GM18519 (cell line): ENCODE data around the gene TGFB3.
"Not testable (repeated sequence)": the region's sequence is repeated elsewhere in the genome, so short reads cannot be mapped to it uniquely, and the experiment has no call there.

ENCODE experiments used
- ATAC-seq: cut with Tn5 transposase; IDR thresholded peaks from one replicate; pipeline ENCODE4 v1.9.1; 2021; ENCODE audit warnings: mild to moderate bottlenecking, moderate library complexity; ENCODE audit not compliant: unreplicated experiment, low FRiP score

The TGFB3 gene

DNA sequence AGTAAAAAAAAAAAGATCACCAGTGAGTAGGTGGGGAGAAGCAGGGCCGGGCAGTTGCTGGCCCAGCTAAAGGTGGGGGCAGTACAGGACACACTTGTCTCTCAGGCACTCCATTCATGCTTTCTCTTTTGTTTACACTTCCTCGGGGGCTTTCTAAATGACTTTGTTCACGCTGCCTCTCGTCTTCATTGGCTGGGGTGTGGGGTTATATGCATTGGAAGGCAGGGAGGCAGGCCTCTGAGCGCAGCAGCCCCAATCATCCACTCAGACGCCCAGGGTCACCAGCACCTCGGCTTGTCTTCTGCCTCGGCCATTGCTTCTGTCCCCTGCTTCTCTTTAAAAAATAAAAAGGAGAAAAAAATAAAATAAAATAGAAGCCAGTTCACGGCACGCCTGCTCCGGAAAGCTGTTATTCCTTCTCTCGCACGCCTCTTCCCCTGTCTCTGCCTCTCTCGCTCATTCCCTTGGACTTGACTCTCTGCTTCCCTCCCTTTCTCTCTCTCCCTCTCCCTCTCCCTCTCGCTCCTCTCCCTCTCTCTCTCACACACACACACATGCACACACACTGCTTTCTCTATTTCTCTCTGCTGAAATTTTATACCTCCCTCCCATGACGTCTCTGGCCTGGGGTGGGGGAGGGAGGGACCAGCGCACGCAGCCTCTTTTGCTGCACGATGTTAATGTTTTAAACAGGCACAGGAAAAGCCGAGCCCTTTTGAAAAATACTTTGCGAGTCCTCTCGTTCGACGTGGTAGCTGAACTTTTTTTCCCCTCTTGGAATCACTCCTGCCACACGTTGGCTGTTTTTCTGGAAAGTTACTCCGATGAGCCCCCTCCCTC is at the start of gene TGFB3:
Gene TGFB3, minus strand, starts transcription at position 570 of the 840 bp plus-strand sequence. CDS start 1,102 bp downstream, outside the sequence.
- ATAC-seq = peak; percentile 38

- no peak for ATAC-seq
Measured at GRCh38 chr14:76024211-76024907, 42.6 kb upstream of the TGFB3 start.

DNA sequence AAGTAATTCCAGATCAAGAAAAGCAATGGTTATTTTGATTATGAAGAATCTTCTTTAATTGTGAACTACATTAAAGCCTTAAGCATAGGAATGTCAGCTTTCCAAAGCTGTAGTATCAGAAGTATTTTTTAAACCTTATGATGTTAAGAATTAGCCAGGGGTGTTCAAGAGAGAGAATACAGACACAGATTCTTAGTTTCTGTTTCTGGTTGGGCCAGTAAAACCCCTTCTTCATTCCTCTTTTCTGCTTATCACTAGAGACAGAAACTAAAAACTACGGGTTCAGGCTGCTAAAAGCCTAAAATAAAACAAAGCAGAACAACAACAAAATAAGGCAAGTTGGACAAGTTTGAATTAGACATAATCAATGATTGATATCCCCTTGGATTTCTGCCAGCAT is 42.0 kb upstream of the TGFB3 start:
- no peak for ATAC-seq

- no peak for ATAC-seq
Measured at GRCh38 chr14:76022991-76023390, 41.2 kb upstream of the TGFB3 start.

GRCh38 chr14:76019676-76020075 is 37.9 kb upstream of the TGFB3 start:
- ATAC-seq = no peak

DNA sequence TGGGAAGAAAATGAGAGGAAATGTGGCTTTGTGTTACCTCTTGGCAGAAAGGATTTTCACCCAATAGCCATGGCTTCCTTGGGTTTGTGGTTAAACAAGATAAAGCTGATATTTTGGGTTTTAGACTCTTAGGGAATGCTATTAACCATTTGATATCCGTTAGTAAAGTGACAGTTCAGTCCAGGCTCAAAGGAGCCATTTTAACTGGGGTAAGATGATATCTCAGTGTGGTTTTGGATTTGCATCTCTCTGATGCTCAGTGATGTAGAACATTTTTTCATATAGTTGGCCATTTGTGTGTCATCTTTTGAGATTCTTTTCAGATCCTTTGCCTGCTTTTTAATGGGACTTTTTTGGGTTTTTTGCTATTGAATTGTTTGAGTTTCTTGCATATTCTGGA is 33.9 kb upstream of the TGFB3 start:
- no peak for ATAC-seq

DNA sequence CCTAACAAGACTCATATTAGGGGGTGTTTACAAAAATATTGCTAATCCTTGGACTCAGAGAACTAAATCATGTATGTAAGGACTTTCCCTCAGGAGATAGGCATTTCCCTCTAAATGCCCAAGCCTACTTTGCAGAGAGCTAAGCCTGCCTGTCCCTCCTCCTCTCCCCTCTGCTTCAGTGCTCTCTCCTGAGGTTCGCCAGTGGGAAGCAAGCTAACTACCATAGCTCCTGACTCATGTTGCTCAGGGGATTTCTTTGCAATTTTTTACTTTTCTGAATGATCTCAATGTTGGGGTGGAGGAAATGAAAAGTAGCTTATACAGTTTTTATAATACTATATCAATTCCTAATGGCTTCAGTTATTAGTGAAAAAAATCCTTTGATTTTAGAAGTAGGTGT is 33.4 kb upstream of the TGFB3 start:
- ATAC-seq = no peak

DNA sequence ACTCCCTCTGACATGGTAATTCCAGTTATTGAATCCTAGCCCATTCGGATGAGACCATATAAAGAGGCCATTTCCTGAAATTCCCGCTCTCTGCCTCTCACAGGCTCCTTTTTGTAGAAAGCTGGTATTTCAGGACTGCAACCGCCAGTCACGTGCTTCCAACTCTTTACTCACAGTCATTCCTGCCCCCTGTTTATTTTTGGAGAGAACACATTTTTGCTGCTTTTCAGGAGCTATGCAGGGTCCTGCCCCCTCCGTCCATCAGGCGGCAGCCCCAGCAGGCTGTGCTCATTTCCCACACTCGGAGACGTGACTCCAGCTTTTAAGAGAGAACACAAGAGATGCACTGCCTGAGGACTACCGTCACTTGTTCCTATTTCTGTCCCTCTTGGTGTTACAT is 30.6 kb upstream of the TGFB3 start:
- no peak for ATAC-seq

DNA sequence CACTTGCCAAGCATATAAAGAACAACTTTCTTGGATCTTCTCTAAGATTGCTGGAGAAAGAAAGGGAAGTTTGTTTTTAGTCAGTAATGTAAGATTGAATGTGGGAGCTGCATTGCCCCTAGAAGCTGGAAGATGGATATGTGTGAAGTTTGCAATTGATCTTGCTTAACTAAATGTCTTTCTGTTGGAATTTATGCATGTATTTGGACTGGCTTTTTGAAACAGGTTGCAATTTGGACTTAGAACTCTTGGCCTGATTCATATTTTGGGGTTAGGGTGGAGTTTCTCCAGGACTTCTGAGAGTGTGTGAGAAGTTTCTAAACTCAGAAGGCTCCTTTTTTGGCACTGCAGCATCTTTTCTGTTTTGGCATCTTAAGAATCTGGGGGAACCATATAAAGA is 30.1 kb upstream of the TGFB3 start:
- ATAC-seq = no peak

DNA sequence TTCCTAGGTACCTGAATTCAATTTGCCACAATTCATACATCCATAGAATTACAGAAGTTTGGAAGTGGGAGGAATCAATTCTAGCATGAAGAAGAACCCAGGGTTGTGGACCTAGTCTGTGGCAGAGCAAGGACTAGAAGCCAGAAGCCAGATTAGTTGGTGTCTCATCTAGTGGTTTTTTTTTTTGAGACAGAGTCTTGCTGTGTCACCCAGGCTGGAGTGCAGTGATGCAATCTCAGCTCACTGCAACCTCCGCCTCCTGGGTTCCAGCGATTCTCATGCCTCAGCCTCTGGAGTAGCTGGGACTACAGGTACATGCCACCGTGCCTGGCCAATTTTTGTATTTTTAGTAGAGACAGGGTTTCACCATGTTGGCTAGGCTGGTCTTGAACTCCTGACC is 27.8 kb upstream of the TGFB3 start:
- ATAC-seq = not testable (repeated sequence)

- ATAC-seq = no peak
Measured at GRCh38 chr14:76007852-76008251, 26.1 kb upstream of the TGFB3 start.

DNA sequence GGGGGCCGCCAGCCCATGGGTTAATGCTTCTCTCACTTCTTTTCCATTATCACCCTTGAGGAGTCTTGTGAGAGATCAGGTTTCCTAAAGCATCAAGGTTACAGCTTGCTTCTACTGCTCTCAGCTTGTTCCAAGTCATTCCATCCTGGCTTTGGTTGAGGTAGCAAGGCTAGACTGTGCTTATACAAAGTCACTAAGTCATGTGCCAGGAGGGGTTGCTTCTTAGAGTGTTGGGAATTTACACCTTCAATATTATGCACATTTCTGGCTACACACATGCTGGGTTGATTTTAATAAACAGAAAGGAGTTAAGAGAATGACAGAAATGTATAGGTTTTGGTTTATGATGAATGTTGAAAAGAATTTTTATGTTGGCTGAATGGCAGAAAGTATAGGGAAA is 25.6 kb upstream of the TGFB3 start:
- no peak for ATAC-seq

GRCh38 chr14:76006253-76006652 is 24.5 kb upstream of the TGFB3 start:
- ATAC-seq = no peak

DNA sequence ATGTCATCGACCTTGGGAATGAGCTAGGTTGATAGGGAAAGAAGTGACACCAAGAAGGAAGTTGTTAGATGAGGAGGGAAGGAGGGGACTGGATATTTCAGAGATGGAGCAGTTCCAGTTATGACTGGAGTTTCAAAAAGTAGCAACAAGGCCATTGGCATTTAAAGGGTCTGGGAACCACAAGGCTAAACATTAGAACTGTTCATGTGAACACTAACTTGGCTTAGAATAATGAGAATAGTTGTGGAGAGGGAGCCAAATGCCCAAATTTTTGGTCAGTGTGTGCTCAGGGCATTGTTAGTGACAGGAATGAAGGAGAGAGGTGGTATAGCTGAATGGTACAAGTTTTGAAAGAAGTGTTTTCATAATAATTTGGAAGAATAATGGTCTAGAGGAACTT is 20.6 kb upstream of the TGFB3 start:
- no peak for ATAC-seq

GRCh38 chr14:75999511-76000190 is 17.9 kb upstream of the TGFB3 start:
- no peak for ATAC-seq

DNA sequence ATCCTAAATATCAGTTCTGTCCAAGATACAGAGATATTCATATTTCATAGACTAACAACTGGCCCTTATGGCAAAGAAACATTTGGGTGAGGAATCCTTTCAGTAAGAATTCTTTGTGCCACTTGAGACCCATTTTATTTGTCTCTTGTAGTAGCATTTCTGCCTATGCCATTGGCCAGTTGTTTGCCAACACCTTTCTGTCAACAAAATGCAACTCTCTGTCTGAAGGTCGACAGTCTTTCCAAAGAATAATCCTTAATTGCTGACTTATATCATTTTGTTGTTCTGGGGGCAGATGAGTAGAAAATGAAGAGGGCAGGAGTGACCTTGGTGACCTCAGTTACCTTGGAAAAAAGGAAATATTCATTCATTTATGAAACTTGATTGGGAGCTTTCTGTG is 14.7 kb upstream of the TGFB3 start:
- no peak for ATAC-seq

- no peak for ATAC-seq
Measured at GRCh38 chr14:75995372-75996041, 13.7 kb upstream of the TGFB3 start.

GRCh38 chr14:75993567-75994041 is 11.8 kb upstream of the TGFB3 start:
- no peak for ATAC-seq

- ATAC-seq = no peak
Measured at GRCh38 chr14:75991753-75992152, 10.0 kb upstream of the TGFB3 start.

GRCh38 chr14:75990297-75990696 is 8.5 kb upstream of the TGFB3 start:
- no peak for ATAC-seq

DNA sequence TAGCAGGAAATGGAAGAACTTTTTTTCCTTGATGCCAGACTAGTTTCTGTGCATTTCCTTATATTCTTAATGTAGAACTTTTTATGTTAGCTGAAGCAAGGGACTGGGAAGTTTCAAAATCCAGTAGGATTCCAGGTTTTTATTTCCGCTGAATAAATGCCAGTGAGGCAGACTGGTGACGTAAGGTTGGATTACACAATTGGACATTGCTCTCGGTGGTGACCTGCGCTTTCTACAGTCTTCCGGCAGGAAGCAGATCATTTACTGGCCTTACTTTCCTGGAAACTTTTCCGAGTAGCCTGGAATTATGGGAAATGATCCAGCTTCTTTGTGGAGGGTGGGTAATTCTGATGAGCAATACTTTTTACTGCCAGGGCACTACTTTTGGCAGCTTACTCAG is 7.3 kb upstream of the TGFB3 start:
- ATAC-seq = no peak
